Retinal pigment epithelial cell (primary cell): Measurements from ENCODE around the gene ADRB2.
A peak's percentile ranks its signal among the peaks of the same experiment; 100 is the strongest.

Experiments used
- DNase-seq: peaks from one replicate; pipeline ENCODE4 v3.0.0-alpha.2; 2010; ENCODE audit warnings: low read depth
- H3K4me3 ChIP-seq: 2 replicates; pipeline ENCODE4 v1.5.1; 2011; ENCODE audit warnings: mild to moderate bottlenecking, low read length, control low read depth, moderate library complexity
- TF ChIP-seq, protein P1 (sequence below): conservative IDR thresholded peaks from 2 replicates; pipeline ENCODE4 v1.5.1; 2011; ENCODE audit warnings: low read depth, low read length, control low read depth, inconsistent platforms

ADRB2 gene

DNA sequence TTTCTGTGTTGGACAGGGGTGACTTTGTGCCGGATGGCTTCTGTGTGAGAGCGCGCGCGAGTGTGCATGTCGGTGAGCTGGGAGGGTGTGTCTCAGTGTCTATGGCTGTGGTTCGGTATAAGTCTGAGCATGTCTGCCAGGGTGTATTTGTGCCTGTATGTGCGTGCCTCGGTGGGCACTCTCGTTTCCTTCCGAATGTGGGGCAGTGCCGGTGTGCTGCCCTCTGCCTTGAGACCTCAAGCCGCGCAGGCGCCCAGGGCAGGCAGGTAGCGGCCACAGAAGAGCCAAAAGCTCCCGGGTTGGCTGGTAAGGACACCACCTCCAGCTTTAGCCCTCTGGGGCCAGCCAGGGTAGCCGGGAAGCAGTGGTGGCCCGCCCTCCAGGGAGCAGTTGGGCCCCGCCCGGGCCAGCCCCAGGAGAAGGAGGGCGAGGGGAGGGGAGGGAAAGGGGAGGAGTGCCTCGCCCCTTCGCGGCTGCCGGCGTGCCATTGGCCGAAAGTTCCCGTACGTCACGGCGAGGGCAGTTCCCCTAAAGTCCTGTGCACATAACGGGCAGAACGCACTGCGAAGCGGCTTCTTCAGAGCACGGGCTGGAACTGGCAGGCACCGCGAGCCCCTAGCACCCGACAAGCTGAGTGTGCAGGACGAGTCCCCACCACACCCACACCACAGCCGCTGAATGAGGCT, at the start of gene ADRB2:
Gene ADRB2 (plus strand): TSS at position 559 of the 686 bp plus-strand sequence. CDS start 221 bp downstream, outside the sequence.
- peak; percentile 87 for DNase-seq
- H3K4me3 ChIP-seq: peak within 1 kb of the TSS; percentile 78
- TF ChIP-seq, protein P1, sequence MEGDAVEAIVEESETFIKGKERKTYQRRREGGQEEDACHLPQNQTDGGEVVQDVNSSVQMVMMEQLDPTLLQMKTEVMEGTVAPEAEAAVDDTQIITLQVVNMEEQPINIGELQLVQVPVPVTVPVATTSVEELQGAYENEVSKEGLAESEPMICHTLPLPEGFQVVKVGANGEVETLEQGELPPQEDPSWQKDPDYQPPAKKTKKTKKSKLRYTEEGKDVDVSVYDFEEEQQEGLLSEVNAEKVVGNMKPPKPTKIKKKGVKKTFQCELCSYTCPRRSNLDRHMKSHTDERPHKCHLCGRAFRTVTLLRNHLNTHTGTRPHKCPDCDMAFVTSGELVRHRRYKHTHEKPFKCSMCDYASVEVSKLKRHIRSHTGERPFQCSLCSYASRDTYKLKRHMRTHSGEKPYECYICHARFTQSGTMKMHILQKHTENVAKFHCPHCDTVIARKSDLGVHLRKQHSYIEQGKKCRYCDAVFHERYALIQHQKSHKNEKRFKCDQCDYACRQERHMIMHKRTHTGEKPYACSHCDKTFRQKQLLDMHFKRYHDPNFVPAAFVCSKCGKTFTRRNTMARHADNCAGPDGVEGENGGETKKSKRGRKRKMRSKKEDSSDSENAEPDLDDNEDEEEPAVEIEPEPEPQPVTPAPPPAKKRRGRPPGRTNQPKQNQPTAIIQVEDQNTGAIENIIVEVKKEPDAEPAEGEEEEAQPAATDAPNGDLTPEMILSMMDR: no peak

DNA sequence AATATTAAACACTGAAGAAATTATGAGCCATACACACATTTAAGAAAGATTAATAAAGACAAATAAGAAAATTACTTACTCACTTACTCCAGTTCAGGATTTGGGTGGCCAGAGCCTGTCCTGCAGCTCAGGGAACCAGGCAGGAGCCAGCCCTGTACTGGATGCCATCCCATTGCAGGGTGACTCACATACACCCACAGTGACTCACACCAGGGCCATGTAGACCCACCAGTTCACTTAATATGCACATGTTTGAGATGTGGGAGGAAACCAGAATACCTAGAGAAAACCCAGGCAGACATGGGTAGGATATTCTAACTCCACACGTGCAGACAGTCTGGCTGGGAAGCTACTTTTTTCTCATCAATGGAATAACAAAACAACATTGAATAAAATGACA, 49.6 kb upstream of the ADRB2 start:
- DNase-seq: peak; percentile 42
- TF ChIP-seq, protein P1: no peak
- H3K4me3 ChIP-seq: no peak overlapping the region

GRCh38 chr5:148778882-148779281, 47.5 kb upstream of the ADRB2 start:
- TF ChIP-seq, protein P1: no peak
- no peak for DNase-seq
- H3K4me3 ChIP-seq: no peak overlapping the region

DNA sequence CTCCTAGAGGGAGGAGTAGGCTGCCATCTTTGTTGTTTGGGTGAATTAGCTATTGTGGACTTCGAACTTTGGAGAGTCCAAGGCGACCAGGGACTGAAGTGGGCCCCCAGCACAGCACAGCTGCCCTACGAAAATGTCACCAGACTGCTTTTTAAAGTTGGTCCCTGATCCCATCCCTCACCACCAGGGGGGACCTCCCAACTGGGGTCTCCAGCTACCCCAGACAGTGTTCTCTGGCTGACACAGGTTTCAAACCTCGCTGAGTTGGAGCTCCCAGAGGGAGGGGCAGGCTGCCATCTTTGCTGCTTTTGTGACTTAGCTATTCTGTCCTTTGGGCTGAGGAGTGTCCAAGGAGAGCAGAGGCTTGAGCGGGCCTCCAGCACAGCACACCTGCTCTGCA, 45.7 kb upstream of the ADRB2 start:
- TF ChIP-seq, protein P1: no peak
- no peak for DNase-seq
- no peak overlapping the region for H3K4me3 ChIP-seq

- no peak for DNase-seq
- no peak overlapping the region for H3K4me3 ChIP-seq
- TF ChIP-seq, protein P1: no peak
Measured at GRCh38 chr5:148781766-148782165, 44.6 kb upstream of the ADRB2 start.

DNA sequence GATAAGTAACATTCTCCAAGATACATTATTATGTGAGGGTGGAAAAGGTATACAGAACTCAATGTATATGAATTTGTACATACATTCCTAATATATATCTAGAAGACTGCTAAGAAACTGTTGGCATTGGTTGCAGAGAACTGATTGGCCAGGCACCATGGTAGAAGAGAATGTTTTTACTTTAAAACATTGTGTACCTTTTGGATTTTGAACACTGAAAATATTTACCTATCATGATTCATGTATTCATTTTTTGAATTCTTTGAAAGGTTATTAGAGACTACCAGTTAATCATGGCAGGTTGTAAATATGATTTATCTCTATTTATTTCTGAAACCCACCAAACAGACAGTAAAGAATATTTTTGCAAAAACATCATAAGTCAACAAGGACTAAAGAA, 41.2 kb upstream of the ADRB2 start:
- no peak overlapping the region for H3K4me3 ChIP-seq
- no peak for DNase-seq
- TF ChIP-seq, protein P1: no peak

- no peak overlapping the region for H3K4me3 ChIP-seq
- TF ChIP-seq, protein P1: no peak
- DNase-seq: no peak
Measured at GRCh38 chr5:148786456-148786855, 40.0 kb upstream of the ADRB2 start.
